ENCODE data around the gene KIAA0319L.

GRCh38 chr1:35486858-35487408 is 70.3 kb downstream of the KIAA0319L start:
- TF ChIP-seq POLR2AphosphoS5 (IDR thresholded peaks at IDR 0.05; ENCODE audit: low read depth) (no peak), CTCF (conservative IDR thresholded peaks at IDR 0.05; ENCODE audit: low read depth in 2 of 2) (no peak), EZH2 (IDR thresholded peaks at IDR 0.05; ENCODE audit: low read depth, unreplicated experiment) (no peak), CREB1 (CRISPR knock-in tag; IDR thresholded peaks at IDR 0.05; ENCODE audit: low read depth) (no peak), EZH2phosphoT487 (IDR thresholded peaks at IDR 0.05; ENCODE audit: unreplicated experiment) (no peak), REST (IDR thresholded peaks at IDR 0.05; ENCODE audit: unreplicated experiment) (no peak), ETS1 (IDR thresholded peaks at IDR 0.05) (no peak), ZNF462 (CRISPR knock-in tag; IDR thresholded peaks at IDR 0.05) (no peak), ZNF114 (CRISPR knock-in tag; IDR thresholded peaks at IDR 0.05) (no peak), JUNB (IDR thresholded peaks at IDR 0.05; ENCODE audit: unreplicated experiment) (no peak), STAT1 (IDR thresholded peaks at IDR 0.05; ENCODE audit: unreplicated experiment) (no peak)

All from GM23338 (cell line).